Keratinocyte (primary cell): ENCODE measurements around the gene RAB8A. TPM values are rescaled to one million over a fixed set of nuclear protein-coding genes. Genes with fewer than 3 reads are reported as not detected.

Source experiments
- DNase-seq: peaks from one replicate; pipeline ENCODE4 v3.0.0-alpha.2; 2011; ENCODE audit warnings: low read depth, missing footprints, low spot score
- FAIRE-seq: peaks from 2 replicates; lab custom pipeline; 2011; peaks lifted over from hg19 to GRCh38; lab: Jason Lieb, UNC
- H2AFZ ChIP-seq: 2 replicates; pipeline ENCODE4 v1.6.0; 2012; ENCODE audit warnings: low read length, control low read depth, inconsistent platforms; ENCODE audit not compliant: control insufficient read depth
- H3K27ac ChIP-seq: 2 replicates; pipeline ENCODE4 v1.5.1; 2011; ENCODE audit warnings: low read length; ENCODE audit not compliant: control insufficient read depth, insufficient read depth
- H3K27me3 ChIP-seq: 3 replicates; pipeline ENCODE4 v1.6.0; 2011; ENCODE audit warnings: low read length; ENCODE audit not compliant: control insufficient read depth, insufficient read depth; ENCODE audit errors: extremely low read depth
- H3K36me3 ChIP-seq, 2 experiments: 2 replicates in 1 of 2; 3 replicates in 1 of 2; pipeline ENCODE4 v1.5.1; 2011; ENCODE audit warnings: low read length in 2 of 2, mild to moderate bottlenecking in 1 of 2; ENCODE audit not compliant: control insufficient read depth in 2 of 2, insufficient read depth in 2 of 2; ENCODE audit errors: extremely low read depth in 1 of 2
- H3K4me1 ChIP-seq: 3 replicates; pipeline ENCODE4 v1.5.1; 2011; ENCODE audit warnings: low read length; ENCODE audit not compliant: control insufficient read depth, insufficient read depth; ENCODE audit errors: extremely low read depth
- H3K4me2 ChIP-seq: 3 replicates; pipeline ENCODE4 v1.6.0; 2011; ENCODE audit warnings: low read depth, low read length; ENCODE audit not compliant: control insufficient read depth, insufficient read depth; ENCODE audit errors: extremely low read depth
- H3K4me3 ChIP-seq, 3 experiments: fragments of 200-600 bp in 1 of 3; sonication (generic) in 1 of 3; 2 replicates in 2 of 3; 3 replicates in 1 of 3; pipeline ENCODE4 v1.5.1; 2011 to 2016; ENCODE audit warnings: low read length in 3 of 3, mild to moderate bottlenecking in 3 of 3, control low read depth in 2 of 3, inconsistent platforms in 1 of 3, low read depth in 1 of 3, mixed read lengths in 1 of 3, mixed run types in 1 of 3, moderate library complexity in 1 of 3; ENCODE audit not compliant: control insufficient read depth in 2 of 3, insufficient read depth in 2 of 3; ENCODE audit errors: extremely low read depth in 1 of 3
- H3K79me2 ChIP-seq: 2 replicates; pipeline ENCODE4 v1.6.0; 2012; ENCODE audit warnings: low read length; ENCODE audit not compliant: control insufficient read depth, insufficient read depth
- H3K9ac ChIP-seq: 3 replicates; pipeline ENCODE4 v1.6.0; 2011; ENCODE audit warnings: low read length; ENCODE audit not compliant: control insufficient read depth, insufficient read depth; ENCODE audit errors: extremely low read depth
- H3K9me1 ChIP-seq: 3 replicates; pipeline ENCODE4 v1.6.0; 2011; ENCODE audit warnings: low read length; ENCODE audit not compliant: control insufficient read depth, insufficient read depth; ENCODE audit errors: extremely low read depth
- H3K9me3 ChIP-seq: 2 replicates; pipeline ENCODE4 v1.5.1; 2012; ENCODE audit warnings: low read depth, low read length; ENCODE audit not compliant: control insufficient read depth
- H4K20me1 ChIP-seq: 3 replicates; pipeline ENCODE4 v1.6.0; 2011; ENCODE audit warnings: low read length; ENCODE audit not compliant: control insufficient read depth, insufficient read depth; ENCODE audit errors: extremely low read depth
- CTCF ChIP-seq, 3 experiments: IDR thresholded peaks in 1 of 3; conservative IDR thresholded peaks in 1 of 3; optimal IDR thresholded peaks in 1 of 3; 2 replicates in 2 of 3; 3 replicates in 1 of 3; pipeline versions ENCODE3 to v1.5.1; 2011; ENCODE audit warnings: low read length in 3 of 3, mild to moderate bottlenecking in 3 of 3, moderate library complexity in 2 of 3, control low read depth in 1 of 3, inconsistent platforms in 1 of 3; ENCODE audit not compliant: insufficient read depth in 2 of 3; ENCODE audit errors: extremely low read depth in 1 of 3
- EZH2 ChIP-seq: IDR thresholded peaks from one replicate; pipeline ENCODE4 v1.6.1; 2012; ENCODE audit warnings: inconsistent platforms, mild to moderate bottlenecking, low read length, moderate library complexity
- dilution Hi-C: fragments of 300-500 bp; cut with MboI; formaldehyde crosslinking; loops from one replicate; pipeline ENCODE4 v1.7.0; 2020; ENCODE audit warnings: low sequenced_read_pairs; ENCODE audit not compliant: extremely low pct_ligation_motif_present
- polyA plus RNA-seq, 5 experiments: library from polyadenylated mRNA; depleted of rRNA in 3 of 5; stranded (reverse) in 3 of 5; stranded (forward) in 1 of 5; unstranded in 1 of 5; fragments of >200 nt; gene quantifications; 1 replicate in 1 of 5; 2 replicates in 3 of 5; 3 replicates in 1 of 5; pipeline versions ENCODE4 v1.2.1 to v1.2.3, GENCODE V29; 2011 to 2012; ENCODE audit warnings: missing spikeins in 2 of 5, low read depth in 1 of 5, low replicate concordance in 1 of 5

Gene RAB8A
- polyA plus RNA-seq, 1 donor (not counting 4 experiments of a cell fraction or from before 2014, with no cell fraction given): 95.1 TPM

- Histone ChIP-seq H3K9me3 (no peaks in the 10 kb centered on the region), H2AFZ (no peak overlapping the region), H3K4me2 (no peak overlapping the region), H3K79me2 (peaks cover 48% of the 10 kb centered on the region), H3K36me3 (peaks cover 59 to 78% of the 10 kb centered on the region in 2 experiments), H3K27me3 (no peaks in the 10 kb centered on the region), H3K9me1 (no peaks in the 10 kb centered on the region), H4K20me1 (peaks cover 18% of the 10 kb centered on the region), H3K27ac (no peak overlapping the region), H3K4me3 (no peak overlapping the region), H3K9ac (no peak overlapping the region), H3K4me1 (no peaks in the 10 kb centered on the region)
- TF ChIP-seq EZH2: no peak
- TF ChIP-seq CTCF (optimal IDR thresholded peaks at IDR 0.05 in 1 of 3, IDR thresholded peaks at IDR 0.05 in 1 of 3, conservative IDR thresholded peaks at IDR 0.05 in 1 of 3; ENCODE audit: extremely low read depth in 1 of 3, insufficient read depth in 2 of 3, low read length in 3 of 3): no peak
- dilution Hi-C loops: no loop called here
- FAIRE-seq (no peak), DNase-seq (no peak)
These were observed 22.5 kb upstream of the RAB8A start for GRCh38 chr19:16089010-16089846.

GRCh38 chr19:16091546-16092475 is 19.9 kb upstream of the RAB8A start:
- peaks cover 59 to 71% of the 10 kb centered on the region in 2 experiments for H3K36me3 ChIP-seq
- dilution Hi-C loops: no loop called here
- H3K4me1 ChIP-seq: no peaks in the 10 kb centered on the region
- H3K9me1 ChIP-seq: no peaks in the 10 kb centered on the region
- H3K9ac ChIP-seq: no peak overlapping the region
- no peak for TF ChIP-seq EZH2
- no peak for TF ChIP-seq CTCF (optimal IDR thresholded peaks at IDR 0.05 in 1 of 3, IDR thresholded peaks at IDR 0.05 in 1 of 3, conservative IDR thresholded peaks at IDR 0.05 in 1 of 3; ENCODE audit: extremely low read depth in 1 of 3, insufficient read depth in 2 of 3, low read length in 3 of 3)
- no peak for DNase-seq
- no peaks in the 10 kb centered on the region for H3K27me3 ChIP-seq
- no peak overlapping the region for H3K27ac ChIP-seq
- no peak overlapping the region for H3K4me2 ChIP-seq
- peaks cover 25% of the 10 kb centered on the region for H3K79me2 ChIP-seq
- H4K20me1 ChIP-seq: peaks cover 5% of the 10 kb centered on the region
- no peaks in the 10 kb centered on the region for H3K9me3 ChIP-seq
- FAIRE-seq: no peak
- no peak overlapping the region for H2AFZ ChIP-seq
- no peak overlapping the region for H3K4me3 ChIP-seq
